Left lung (tissue), 10 donors: Measurements from ENCODE around the gene MPP2. TPM values are rescaled to one million over a fixed set of nuclear protein-coding genes. Genes with fewer than 3 reads are reported as not detected.

Experiments used
- ATAC-seq: fragments of 200-7000 bp; cut with Tn5 transposase; one replicate; pipeline ENCODE4 v1.9.1; 2020; ENCODE audit warnings: moderate library complexity
- DNase-seq, 4 donors: peaks; one replicate each; pipeline ENCODE4 v3.0.0-alpha.2; 2013 to 2020
- H3K27ac ChIP-seq, 2 donors: fragments of 200-600 bp; sonication (generic) in 1 of 2; one replicate each; pipeline versions ENCODE4 v1.5.0 to v1.8.0; 2020 to 2021
- H3K27me3 ChIP-seq, 2 donors: fragments of 200-600 bp; sonication (generic) in 1 of 2; one replicate each; pipeline versions ENCODE4 v1.5.0 to v1.8.0; 2020 to 2021
- H3K36me3 ChIP-seq, 2 donors: fragments of 200-600 bp; sonication (generic) in 1 of 2; one replicate each; pipeline versions ENCODE4 v1.5.0 to v1.8.0; 2020 to 2021
- H3K4me1 ChIP-seq, 2 donors: fragments of 200-600 bp; one replicate each; pipeline ENCODE4 v1.8.0; 2021
- H3K4me3 ChIP-seq, 2 donors: fragments of 200-600 bp; sonication (generic) in 1 of 2; one replicate each; pipeline versions ENCODE4 v1.5.0 to v1.8.0; 2020 to 2021; ENCODE audit warnings: mild to moderate bottlenecking in 1 of 2
- H3K9me3 ChIP-seq, 2 donors: fragments of 200-600 bp; sonication (generic) in 1 of 2; one replicate each; pipeline versions ENCODE4 v1.5.0 to v1.8.0; 2020 to 2021
- intact Hi-C, 2 donors: fragments of 100-400 bp; cut with DNase I; formaldehyde crosslinking; loops; one replicate each; pipeline versions ENCODE4 v1.11.2 to v1.14.2; 2022
- polyA plus RNA-seq, 6 donors: library from polyadenylated mRNA; unstranded; fragments of 120-200 nt; gene quantifications; one replicate each; pipeline ENCODE4 v1.2.1, GENCODE V29; 2013; ENCODE audit not compliant: insufficient read length in 6 of 6
- total RNA-seq, 2 donors: library from RNA; stranded (reverse); fragmentation: NEBNext Ultra II Directional; extraction: Animal tissue kit (Norgen Biotek cat#: 25700); gene quantifications; one replicate each; pipeline ENCODE4 v1.2.1, GENCODE V29; 2021
- TF ChIP-seq, protein P1 (sequence below), 2 donors: fragments of 200-600 bp; sonication (generic) in 1 of 2; IDR thresholded peaks; one replicate each; pipeline versions ENCODE4 v1.5.0 to v1.8.0; 2021; ENCODE audit warnings: antibody characterized with exemption in 2 of 2
- donor health status: DM: no; HTN: yes; CAD: no.
- donor health status: DM: no; HTN: no; CAD: no.

MPP2 gene
- total and polyA plus RNA-seq, 8 donors: 1.5 to 4.9 (median 4.5) TPM

- ATAC-seq: no peak
- TF ChIP-seq, protein P1, sequence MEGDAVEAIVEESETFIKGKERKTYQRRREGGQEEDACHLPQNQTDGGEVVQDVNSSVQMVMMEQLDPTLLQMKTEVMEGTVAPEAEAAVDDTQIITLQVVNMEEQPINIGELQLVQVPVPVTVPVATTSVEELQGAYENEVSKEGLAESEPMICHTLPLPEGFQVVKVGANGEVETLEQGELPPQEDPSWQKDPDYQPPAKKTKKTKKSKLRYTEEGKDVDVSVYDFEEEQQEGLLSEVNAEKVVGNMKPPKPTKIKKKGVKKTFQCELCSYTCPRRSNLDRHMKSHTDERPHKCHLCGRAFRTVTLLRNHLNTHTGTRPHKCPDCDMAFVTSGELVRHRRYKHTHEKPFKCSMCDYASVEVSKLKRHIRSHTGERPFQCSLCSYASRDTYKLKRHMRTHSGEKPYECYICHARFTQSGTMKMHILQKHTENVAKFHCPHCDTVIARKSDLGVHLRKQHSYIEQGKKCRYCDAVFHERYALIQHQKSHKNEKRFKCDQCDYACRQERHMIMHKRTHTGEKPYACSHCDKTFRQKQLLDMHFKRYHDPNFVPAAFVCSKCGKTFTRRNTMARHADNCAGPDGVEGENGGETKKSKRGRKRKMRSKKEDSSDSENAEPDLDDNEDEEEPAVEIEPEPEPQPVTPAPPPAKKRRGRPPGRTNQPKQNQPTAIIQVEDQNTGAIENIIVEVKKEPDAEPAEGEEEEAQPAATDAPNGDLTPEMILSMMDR (IDR thresholded peaks at IDR 0.05): no peak
- DNase-seq: no peak
- intact Hi-C loops: no loop called here
- H3K27ac ChIP-seq: no peak overlapping the region
- H3K9me3 ChIP-seq: no peaks in the 10 kb centered on the region
- H3K4me3 ChIP-seq: no peak overlapping the region
- H3K4me1 ChIP-seq: no peaks in the 10 kb centered on the region
- H3K27me3 ChIP-seq: peaks cover 0 to 22% of the 10 kb centered on the region in 2 donors
- no peaks in the 10 kb centered on the region for H3K36me3 ChIP-seq
Measured at GRCh38 chr17:43856141-43856540, 51.2 kb downstream of the MPP2 start.

GRCh38 chr17:43855061-43855460 is 52.3 kb downstream of the MPP2 start:
- H3K27ac ChIP-seq: no peak overlapping the region
- peaks cover 0 to 22% of the 10 kb centered on the region in 2 donors for H3K27me3 ChIP-seq
- TF ChIP-seq, protein P1 (IDR thresholded peaks at IDR 0.05): no peak
- H3K9me3 ChIP-seq: no peaks in the 10 kb centered on the region
- no peak overlapping the region for H3K4me3 ChIP-seq
- no peaks in the 10 kb centered on the region for H3K4me1 ChIP-seq
- ATAC-seq (no peak), DNase-seq (no peak)
- intact Hi-C loops: no loop called here
- H3K36me3 ChIP-seq: no peaks in the 10 kb centered on the region

DNA sequence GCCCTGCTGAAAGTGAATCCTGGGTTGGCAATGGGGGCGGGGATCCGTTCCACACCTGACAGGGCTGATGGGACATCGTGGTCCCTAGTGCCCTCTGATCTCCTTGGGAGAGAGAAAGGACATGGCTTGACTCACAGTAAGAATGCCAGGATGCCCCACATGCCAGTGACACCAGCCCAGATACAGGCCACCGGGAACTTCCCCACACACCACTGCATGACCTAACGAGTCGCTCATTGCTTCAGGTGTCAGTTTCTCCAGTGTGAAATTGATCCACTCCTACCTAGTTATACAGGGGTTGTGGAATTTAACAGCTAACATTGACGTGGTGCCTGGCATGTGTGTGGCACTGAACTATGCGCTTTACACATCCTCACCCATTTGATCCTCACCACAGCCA is 52.8 kb downstream of the MPP2 start:
- H3K27ac ChIP-seq: no peak overlapping the region
- ATAC-seq (no peak), DNase-seq (no peak)
- no peaks in the 10 kb centered on the region for H3K36me3 ChIP-seq
- no peak overlapping the region for H3K4me3 ChIP-seq
- H3K9me3 ChIP-seq: no peaks in the 10 kb centered on the region
- H3K27me3 ChIP-seq: peaks cover 0 to 22% of the 10 kb centered on the region in 2 donors
- TF ChIP-seq, protein P1 (IDR thresholded peaks at IDR 0.05): no peak
- H3K4me1 ChIP-seq: no peaks in the 10 kb centered on the region
- intact Hi-C loops: no loop called here

DNA sequence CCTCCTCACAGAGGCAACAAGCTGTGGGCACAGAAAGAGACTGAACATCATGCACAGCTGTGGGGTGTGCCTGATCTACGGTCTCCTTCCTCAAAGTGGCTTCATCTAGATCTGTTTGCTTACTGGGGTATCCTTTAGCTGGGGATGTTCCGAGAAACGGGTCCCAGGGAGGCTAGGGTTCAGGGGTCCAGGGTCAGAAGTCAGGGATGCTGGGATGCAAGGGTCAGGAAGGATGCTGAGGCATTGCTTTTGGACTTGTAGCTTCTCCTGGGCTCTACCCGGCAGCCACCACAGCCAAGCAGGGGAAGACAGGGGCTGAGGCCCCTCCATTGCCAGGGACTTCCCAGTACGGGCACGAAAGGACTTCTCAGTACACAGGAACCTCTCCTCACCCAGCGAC is 53.8 kb downstream of the MPP2 start:
- peaks cover 0 to 22% of the 10 kb centered on the region in 2 donors for H3K27me3 ChIP-seq
- ATAC-seq: no peak
- DNase-seq: no peak
- no peaks in the 10 kb centered on the region for H3K36me3 ChIP-seq
- intact Hi-C loops: no loop called here
- H3K4me1 ChIP-seq: no peaks in the 10 kb centered on the region
- no peak overlapping the region for H3K4me3 ChIP-seq
- no peaks in the 10 kb centered on the region for H3K9me3 ChIP-seq
- TF ChIP-seq, protein P1 (IDR thresholded peaks at IDR 0.05): no peak
- no peak overlapping the region for H3K27ac ChIP-seq

DNA sequence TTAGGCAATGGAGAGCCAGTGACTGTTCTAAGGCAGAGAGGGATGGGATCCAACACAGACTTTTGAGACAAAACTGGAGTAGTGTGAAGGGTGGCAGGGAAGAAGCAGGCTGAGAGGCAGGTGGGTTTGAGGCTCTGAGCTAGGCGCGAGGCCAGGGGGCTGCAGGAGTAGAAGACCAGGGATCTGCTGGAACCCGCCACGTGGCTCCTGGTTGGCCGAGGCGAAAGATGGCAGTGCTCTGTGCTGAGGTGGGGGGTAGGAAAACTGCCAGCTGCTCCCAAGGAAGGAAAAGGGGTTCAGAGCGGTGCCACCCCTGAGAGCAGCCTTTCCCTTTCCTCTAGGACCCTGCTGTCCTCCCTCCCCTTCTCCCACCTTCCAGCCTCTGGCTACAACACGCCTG is 54.8 kb downstream of the MPP2 start:
- DNase-seq (no peak), ATAC-seq (no peak)
- Histone ChIP-seq H3K36me3 (no peaks in the 10 kb centered on the region), H3K27ac (no peak overlapping the region), H3K9me3 (no peaks in the 10 kb centered on the region), H3K4me1 (no peaks in the 10 kb centered on the region), H3K4me3 (no peak overlapping the region), H3K27me3 (peaks cover 0 to 19% of the 10 kb centered on the region in 2 donors)
- TF ChIP-seq, protein P1 (IDR thresholded peaks at IDR 0.05): no peak
- intact Hi-C loops: no loop called here
